Measurements from ENCODE around the gene OR10R2.

- TF ChIP-seq, protein P1, sequence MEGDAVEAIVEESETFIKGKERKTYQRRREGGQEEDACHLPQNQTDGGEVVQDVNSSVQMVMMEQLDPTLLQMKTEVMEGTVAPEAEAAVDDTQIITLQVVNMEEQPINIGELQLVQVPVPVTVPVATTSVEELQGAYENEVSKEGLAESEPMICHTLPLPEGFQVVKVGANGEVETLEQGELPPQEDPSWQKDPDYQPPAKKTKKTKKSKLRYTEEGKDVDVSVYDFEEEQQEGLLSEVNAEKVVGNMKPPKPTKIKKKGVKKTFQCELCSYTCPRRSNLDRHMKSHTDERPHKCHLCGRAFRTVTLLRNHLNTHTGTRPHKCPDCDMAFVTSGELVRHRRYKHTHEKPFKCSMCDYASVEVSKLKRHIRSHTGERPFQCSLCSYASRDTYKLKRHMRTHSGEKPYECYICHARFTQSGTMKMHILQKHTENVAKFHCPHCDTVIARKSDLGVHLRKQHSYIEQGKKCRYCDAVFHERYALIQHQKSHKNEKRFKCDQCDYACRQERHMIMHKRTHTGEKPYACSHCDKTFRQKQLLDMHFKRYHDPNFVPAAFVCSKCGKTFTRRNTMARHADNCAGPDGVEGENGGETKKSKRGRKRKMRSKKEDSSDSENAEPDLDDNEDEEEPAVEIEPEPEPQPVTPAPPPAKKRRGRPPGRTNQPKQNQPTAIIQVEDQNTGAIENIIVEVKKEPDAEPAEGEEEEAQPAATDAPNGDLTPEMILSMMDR (conservative IDR thresholded peaks at IDR 0.05), result no peak
- no peak for TF ChIP-seq EZH2 (IDR thresholded peaks at IDR 0.05; ENCODE audit: low read depth)
These were observed 17.5 kb upstream of the OR10R2 start for GRCh38 chr1:158454537-158454936.

Measured in PC-9 (cell line).